ENCODE results near the gene PLCD3.

Gene PLCD3

GRCh38 chr17:45132320-45132571 is at the start of gene PLCD3:
Gene PLCD3, minus strand, starts transcription at chr17:45132515. Its CDS starts 105 bp downstream, at chr17:45132410.
- DNase-seq (ENCODE audit: low read depth): no peak

GRCh38 chr17:45177563-45177962 is 45.2 kb upstream of the PLCD3 start:
- DNase-seq (ENCODE audit: low read depth): no peak

GRCh38 chr17:45175759-45176115 is 43.4 kb upstream of the PLCD3 start:
- DNase-seq (ENCODE audit: low read depth): no peak

- DNase-seq (ENCODE audit: low read depth): no peak
Measured at GRCh38 chr17:45172541-45173286, 40.4 kb upstream of the PLCD3 start.

GRCh38 chr17:45172232-45172540 is 39.9 kb upstream of the PLCD3 start:
- DNase-seq (ENCODE audit: low read depth): no peak

- no peak for DNase-seq (ENCODE audit: low read depth)
Measured at GRCh38 chr17:45171338-45172231, 39.3 kb upstream of the PLCD3 start.

- no peak for DNase-seq (ENCODE audit: low read depth)
Measured at GRCh38 chr17:45170931-45171337, 38.6 kb upstream of the PLCD3 start.

- DNase-seq (ENCODE audit: low read depth): no peak
Measured at GRCh38 chr17:45170280-45170930, 38.1 kb upstream of the PLCD3 start.

- no peak for DNase-seq (ENCODE audit: low read depth)
Measured at GRCh38 chr17:45168991-45169752, 36.9 kb upstream of the PLCD3 start.

- no peak for DNase-seq (ENCODE audit: low read depth)
Measured at GRCh38 chr17:45164734-45165269, 32.5 kb upstream of the PLCD3 start.

GRCh38 chr17:45162025-45162687 is 29.8 kb upstream of the PLCD3 start:
- no peak for DNase-seq (ENCODE audit: low read depth)

GRCh38 chr17:45161288-45162024 is 29.1 kb upstream of the PLCD3 start, which contains the start of gene HEXIM2:
Gene HEXIM2, plus strand, starts transcription at chr17:45161875. Its CDS starts 919 bp downstream, at chr17:45162794.
- DNase-seq (ENCODE audit: low read depth): peak; percentile 100

- DNase-seq (ENCODE audit: low read depth): no peak
Measured at GRCh38 chr17:45160447-45161287, 28.4 kb upstream of the PLCD3 start.

GRCh38 chr17:45156242-45156641 is 23.9 kb upstream of the PLCD3 start:
- DNase-seq (ENCODE audit: low read depth): no peak

GRCh38 chr17:45155483-45155882 is 23.2 kb upstream of the PLCD3 start:
- DNase-seq (ENCODE audit: low read depth): no peak

- DNase-seq (ENCODE audit: low read depth): no peak
Measured at GRCh38 chr17:45155029-45155428, 22.7 kb upstream of the PLCD3 start.

GRCh38 chr17:45150911-45151809 is 18.8 kb upstream of the PLCD3 start:
- DNase-seq (ENCODE audit: low read depth): no peak

All from non-pigmented ciliary epithelial cell (primary cell).